Prostate gland (tissue), 2 donors: ENCODE data around the gene PITPNB.

Source experiments
- CTCF ChIP-seq, 4 experiments: fragments of 200-600 bp in 2 of 4; fragments of 450-650 bp in 2 of 4; sonication (generic) in 2 of 4; IDR thresholded peaks; 1 replicate in 3 of 4; 2 replicates in 1 of 4; pipeline ENCODE4 v1.5.1; 2016 to 2019; ENCODE audit warnings: antibody characterized with exemption in 4 of 4, mild to moderate bottlenecking in 2 of 4, moderate library complexity in 2 of 4
- POLR2A ChIP-seq: fragments of 450-650 bp; IDR thresholded peaks from one replicate; pipeline ENCODE4 v1.6.1; 2016; ENCODE audit warnings: antibody characterized with exemption, mild to moderate bottlenecking
- POLR2AphosphoS5 ChIP-seq: sonication (generic); formaldehyde crosslinking; IDR thresholded peaks from one replicate; pipeline ENCODE4 v1.6.1; 2017; ENCODE audit warnings: antibody characterized with exemption

- peak; percentile 21 for TF ChIP-seq POLR2AphosphoS5
- TF ChIP-seq CTCF (IDR thresholded peaks at IDR 0.05), result no peak
- no peak for TF ChIP-seq POLR2A
These were observed 52.6 kb downstream of the PITPNB start for GRCh38 chr22:27866135-27867084.
